GM23338 (cell line): ENCODE results near the gene HDDC3. TPM values are rescaled to one million over a fixed set of nuclear protein-coding genes. Genes with fewer than 3 reads are reported as not detected.

ENCODE experiments used
- ATAC-seq: fragments of 200-7000 bp; cut with Tn5 transposase; 3 replicates; pipeline ENCODE4 v1.9.1; 2020
- DNase-seq: peaks from one replicate; pipeline ENCODE4 v3.0.0-alpha.2; 2015; ENCODE audit warnings: low spot score
- H2AFZ ChIP-seq: fragments of 200-600 bp; sonication (generic); 2 replicates; pipeline ENCODE4 v1.8.0; 2016; ENCODE audit warnings: antibody characterized with exemption, mild to moderate bottlenecking, moderate library complexity
- H3F3A ChIP-seq: fragments of 200-600 bp; sonication (generic); replicated peaks from 2 replicates; pipeline ENCODE4 v1.8.0; 2017; ENCODE audit warnings: antibody characterized with exemption, mixed run types, low read depth
- H3K27ac ChIP-seq: fragments of 200-600 bp; sonication (generic); 2 replicates; pipeline ENCODE4 v1.6.1; 2016; ENCODE audit warnings: low read depth
- H3K27me3 ChIP-seq: fragments of 200-600 bp; sonication (generic); 2 replicates; pipeline ENCODE4 v1.8.0; 2016; ENCODE audit warnings: mild to moderate bottlenecking, mixed run types, moderate library complexity; ENCODE audit not compliant: insufficient read depth
- H3K36me3 ChIP-seq: fragments of 200-600 bp; sonication (generic); 2 replicates; pipeline ENCODE4 v1.8.0; 2016; ENCODE audit warnings: mild to moderate bottlenecking; ENCODE audit not compliant: insufficient read depth
- H3K4me1 ChIP-seq: fragments of 200-600 bp; sonication (generic); 2 replicates; pipeline ENCODE4 v1.8.0; 2016; ENCODE audit warnings: mild to moderate bottlenecking, moderate library complexity; ENCODE audit not compliant: insufficient read depth
- H3K4me2 ChIP-seq: fragments of 200-600 bp; sonication (generic); 2 replicates; pipeline ENCODE4 v1.7.1; 2017; ENCODE audit warnings: mixed run types
- H3K4me3 ChIP-seq: fragments of 200-600 bp; sonication (generic); 2 replicates; pipeline ENCODE4 v1.6.1; 2016; ENCODE audit warnings: mixed run types
- H3K79me2 ChIP-seq: fragments of 200-600 bp; sonication (generic); replicated peaks from 2 replicates; pipeline ENCODE4 v1.8.0; 2017; ENCODE audit warnings: mild to moderate bottlenecking; ENCODE audit not compliant: insufficient read depth
- H3K9me2 ChIP-seq: fragments of 200-600 bp; sonication (generic); 2 replicates; pipeline ENCODE4 v1.8.0; 2017; ENCODE audit not compliant: insufficient read depth
- H4K20me1 ChIP-seq: fragments of 200-600 bp; sonication (generic); replicated peaks from 2 replicates; pipeline ENCODE4 v1.8.0; 2017; ENCODE audit warnings: mild to moderate bottlenecking; ENCODE audit not compliant: insufficient read depth
- H3K27ac Mint-ChIP-seq: 2 replicates; pipeline ENCODE4 v1.8.0; 2020; ENCODE audit warnings: inconsistent platforms, mild to moderate bottlenecking, moderate library complexity, mixed read lengths
- H3K27me3 Mint-ChIP-seq: 3 replicates; pipeline ENCODE4 v1.8.0; 2022; ENCODE audit warnings: low read depth, mild to moderate bottlenecking, moderate library complexity, mixed read lengths, inconsistent platforms; ENCODE audit not compliant: insufficient read depth, poor library complexity
- H3K36me3 Mint-ChIP-seq: 3 replicates; pipeline ENCODE4 v1.8.0; 2021; ENCODE audit warnings: low read depth, mild to moderate bottlenecking, inconsistent platforms, moderate library complexity, mixed read lengths
- H3K4me1 Mint-ChIP-seq: 3 replicates; pipeline ENCODE4 v1.8.0; 2020; ENCODE audit warnings: mild to moderate bottlenecking, inconsistent platforms, mixed read lengths
- H3K4me3 Mint-ChIP-seq: 3 replicates; pipeline ENCODE4 v1.8.0; 2021; ENCODE audit warnings: moderate library complexity, mild to moderate bottlenecking, inconsistent platforms, mixed read lengths
- H3K9me3 Mint-ChIP-seq: 3 replicates; pipeline ENCODE4 v1.8.0; 2020; ENCODE audit warnings: moderate library complexity, mild to moderate bottlenecking, inconsistent platforms, mixed read lengths
- CTCF ChIP-seq, 2 experiments: fragments of 200-600 bp in 1 of 2; sonication (generic) in 1 of 2; conservative IDR thresholded peaks; 2 replicates each; pipeline versions ENCODE4 v1.5.1 to v1.6.1; 2016 to 2017; ENCODE audit warnings: antibody characterized with exemption in 2 of 2, low read depth in 2 of 2, mild to moderate bottlenecking in 2 of 2, moderate library complexity in 1 of 2
- ETS1 ChIP-seq: IDR thresholded peaks from 2 replicates; pipeline ENCODE4 v1.6.1; 2016; ENCODE audit warnings: antibody characterized with exemption
- EZH2 ChIP-seq: fragments of 200-600 bp; sonication (generic); IDR thresholded peaks from one replicate; pipeline ENCODE4 v1.8.0; 2017; ENCODE audit warnings: antibody characterized with exemption, mild to moderate bottlenecking, low read depth; ENCODE audit not compliant: unreplicated experiment
- JUNB ChIP-seq: IDR thresholded peaks from one replicate; pipeline ENCODE4 v1.6.1; 2016; ENCODE audit warnings: antibody characterized with exemption; ENCODE audit not compliant: unreplicated experiment
- REST ChIP-seq: IDR thresholded peaks from one replicate; pipeline ENCODE4 v1.6.1; 2018; ENCODE audit warnings: antibody characterized with exemption; ENCODE audit not compliant: unreplicated experiment
- STAT1 ChIP-seq: IDR thresholded peaks from one replicate; pipeline ENCODE4 v1.6.1; 2016; ENCODE audit warnings: antibody characterized with exemption; ENCODE audit not compliant: unreplicated experiment
- ZNF331 ChIP-seq: fragments of 250-450 bp; sonication (Bioruptor Pico); IDR thresholded peaks from 2 replicates; pipeline ENCODE4 v1.5.0; 2020; ENCODE audit warnings: low read depth, mild to moderate bottlenecking, moderate library complexity
- polyA plus RNA-seq: library from polyadenylated mRNA; unstranded; fragments of >200 nt; fragmentation: Nextera tagmentation; extraction: Ambion mirVana; gene quantifications from 2 replicates; pipeline ENCODE4 v1.2.1, GENCODE V29; 2016
- total RNA-seq: library from RNA; depleted of rRNA; stranded (reverse); fragments of >200 nt; shearing (Covaris generic); gene quantifications from 2 replicates; pipeline ENCODE4 v1.2.3, GENCODE V29; 2014

Gene HDDC3
- total and polyA plus RNA-seq, 2 experiments from 2014 or later = 17.4 to 19.0 TPM

- H3K4me1 ChIP-seq = peaks cover 13% of the 10 kb centered on the region
- no peaks in the 10 kb centered on the region for H3K27me3 ChIP-seq
- H3K27ac Mint-ChIP-seq = no peak overlapping the region
- no peaks in the 10 kb centered on the region for H3K9me3 Mint-ChIP-seq
- TF ChIP-seq REST (no peak), CTCF (conservative IDR thresholded peaks at IDR 0.05; ENCODE audit: low read depth in 2 of 2) (peak; percentile 99 to 100)
- peak; percentile 35 for ATAC-seq
- H3K27ac ChIP-seq = no peak overlapping the region
- peaks cover 1% of the 10 kb centered on the region; the same call in 2 of the 3 replicates for H3K36me3 Mint-ChIP-seq
- H3K9me2 ChIP-seq = no peaks in the 10 kb centered on the region
- no peak overlapping the region for H3K4me2 ChIP-seq
- peaks cover 22% of the 10 kb centered on the region for H3K4me1 Mint-ChIP-seq
- H2AFZ ChIP-seq = peak overlapping the region; percentile 23; the same call in 1 of the 2 replicates
- no peaks in the 10 kb centered on the region for H4K20me1 ChIP-seq
- 0 out of 3 replicates have a peak overlapping the region, but pooled peaks have one; percentile 14 for H3K4me3 Mint-ChIP-seq
- peaks cover 10% of the 10 kb centered on the region for H3K27me3 Mint-ChIP-seq
- no peaks in the 10 kb centered on the region for H3K79me2 ChIP-seq
- no peak overlapping the region for H3K4me3 ChIP-seq
- 0 out of 2 replicates have a peak, but pooled peaks cover 5% of the 10 kb centered on the region for H3F3A ChIP-seq
- no peaks in the 10 kb centered on the region for H3K36me3 ChIP-seq
- peak; percentile 84 for DNase-seq
Observed at GRCh38 chr15:90885432-90886290, 46.7 kb downstream of the HDDC3 start.

GRCh38 chr15:90884719-90885431 is 47.5 kb downstream of the HDDC3 start:
- Histone ChIP-seq H3K4me2 (peak overlapping the region; percentile 83), H3K27me3 (no peaks in the 10 kb centered on the region), H3K36me3 (no peaks in the 10 kb centered on the region), H2AFZ (peak overlapping the region; percentile 95), H3K27ac (no peak overlapping the region), H3K4me3 (peak overlapping the region; percentile 57), H3K9me2 (no peaks in the 10 kb centered on the region), H3K79me2 (no peaks in the 10 kb centered on the region), H4K20me1 (no peaks in the 10 kb centered on the region), H3K4me1 (peaks cover 13% of the 10 kb centered on the region), H3F3A (0 out of 2 replicates have a peak, but pooled peaks cover 5% of the 10 kb centered on the region)
- H3K9me3 Mint-ChIP-seq = no peaks in the 10 kb centered on the region
- ATAC-seq = peak; percentile 13
- H3K4me3 Mint-ChIP-seq = peak overlapping the region; percentile 50
- peaks cover 17% of the 10 kb centered on the region for H3K4me1 Mint-ChIP-seq
- H3K27ac Mint-ChIP-seq = no peak overlapping the region
- H3K36me3 Mint-ChIP-seq = peaks cover 4% of the 10 kb centered on the region; the same call in 2 of the 3 replicates
- DNase-seq = no peak
- peaks cover 10% of the 10 kb centered on the region for H3K27me3 Mint-ChIP-seq
- TF ChIP-seq EZH2 = no peak
- TF ChIP-seq JUNB = no peak
- TF ChIP-seq ETS1 = no peak
- no peak for TF ChIP-seq STAT1
- no peak for TF ChIP-seq ZNF331 (CRISPR knock-in tag)
- TF ChIP-seq CTCF (conservative IDR thresholded peaks at IDR 0.05; ENCODE audit: low read depth in 2 of 2) = no peak
